Karpas-422 (cell line): Measurements from ENCODE around the gene MEGF9. TPM values are rescaled to one million over a fixed set of nuclear protein-coding genes. Genes with fewer than 3 reads are reported as not detected.

ENCODE experiments used
- DNase-seq: peaks from one replicate; pipeline ENCODE4 v3.0.0-alpha.2; 2015
- H2AFZ ChIP-seq: fragments of 200-600 bp; sonication (generic); 2 replicates; pipeline ENCODE4 v1.6.1; 2014; ENCODE audit warnings: antibody characterized with exemption, low read length, mixed read lengths
- H3K27ac ChIP-seq: fragments of 200-600 bp; sonication (generic); 2 replicates; pipeline ENCODE4 v1.5.1; 2014; ENCODE audit warnings: mild to moderate bottlenecking, low read length, moderate library complexity
- H3K27me3 ChIP-seq: fragments of 200-600 bp; sonication (generic); 2 replicates; pipeline ENCODE4 v1.6.1; 2014; ENCODE audit warnings: low read length, mixed read lengths
- H3K36me3 ChIP-seq: fragments of 200-600 bp; sonication (generic); 2 replicates; pipeline ENCODE4 v1.6.1; 2014; ENCODE audit warnings: low read length, mixed read lengths; ENCODE audit not compliant: insufficient read depth
- H3K4me1 ChIP-seq: fragments of 200-600 bp; sonication (generic); 2 replicates; pipeline ENCODE4 v1.6.1; 2014; ENCODE audit warnings: mild to moderate bottlenecking, low read length, mixed read lengths
- H3K4me2 ChIP-seq: fragments of 200-600 bp; sonication (generic); 2 replicates; pipeline ENCODE4 v1.6.1; 2014; ENCODE audit warnings: low read length, low read depth, mild to moderate bottlenecking; ENCODE audit not compliant: poor library complexity, severe bottlenecking
- H3K4me3 ChIP-seq: fragments of 200-600 bp; sonication (generic); 2 replicates; pipeline ENCODE4 v1.5.1; 2014; ENCODE audit warnings: mild to moderate bottlenecking, antibody characterized with exemption, low read length, mixed read lengths
- H3K79me2 ChIP-seq: fragments of 200-600 bp; sonication (generic); 2 replicates; pipeline ENCODE4 v1.6.1; 2014; ENCODE audit warnings: mild to moderate bottlenecking, low read length, mixed read lengths
- H3K9ac ChIP-seq: fragments of 200-600 bp; sonication (generic); 2 replicates; pipeline ENCODE4 v1.6.0; 2014; ENCODE audit warnings: low read length
- H3K9me2 ChIP-seq: fragments of 200-600 bp; sonication (generic), shearing (Covaris generic); replicated peaks from 2 replicates; pipeline ENCODE4 v1.6.0; 2014; ENCODE audit warnings: mild to moderate bottlenecking, low read length, moderate library complexity; ENCODE audit not compliant: insufficient read depth
- H3K9me3 ChIP-seq: fragments of 300-700, 200-600 bp; sonication (generic); 2 replicates; pipeline ENCODE4 v1.6.1; 2014; ENCODE audit warnings: low read length, mixed read lengths
- H4K20me1 ChIP-seq: fragments of 200-600 bp; sonication (generic); 2 replicates; pipeline ENCODE4 v1.6.1; 2014; ENCODE audit warnings: mild to moderate bottlenecking, antibody characterized with exemption, low read length, low read depth; ENCODE audit not compliant: insufficient read depth
- total RNA-seq: library from RNA; depleted of rRNA; stranded (reverse); fragments of >200 nt; shearing (Covaris generic); gene quantifications from 2 replicates; pipeline ENCODE4 v1.2.3, GENCODE V29; 2014; ENCODE audit warnings: low replicate concordance

MEGF9 gene
- total RNA-seq, 1 experiment from 2014 or later: 86.6 TPM

- DNase-seq: no peak
- H3K9me2 ChIP-seq: no peaks in the 10 kb centered on the region
- no peak overlapping the region for H2AFZ ChIP-seq
- no peak overlapping the region for H3K4me3 ChIP-seq
- H3K79me2 ChIP-seq: peaks cover 98% of the 10 kb centered on the region
- peaks cover 37% of the 10 kb centered on the region for H3K4me1 ChIP-seq
- no peak overlapping the region for H3K27ac ChIP-seq
- H3K4me2 ChIP-seq: no peak overlapping the region
- peaks cover 31% of the 10 kb centered on the region for H4K20me1 ChIP-seq
- H3K9me3 ChIP-seq: no peaks in the 10 kb centered on the region
- no peaks in the 10 kb centered on the region for H3K27me3 ChIP-seq
- H3K36me3 ChIP-seq: peaks cover 71% of the 10 kb centered on the region
- H3K9ac ChIP-seq: no peak overlapping the region
Measured at GRCh38 chr9:120659676-120660075, 54.6 kb downstream of the MEGF9 start.

- Histone ChIP-seq H4K20me1 (peaks cover 29% of the 10 kb centered on the region), H2AFZ (no peak overlapping the region), H3K4me2 (no peak overlapping the region), H3K4me3 (no peak overlapping the region), H3K9me2 (no peaks in the 10 kb centered on the region), H3K4me1 (peaks cover 33% of the 10 kb centered on the region), H3K9ac (no peak overlapping the region), H3K36me3 (peaks cover 73% of the 10 kb centered on the region), H3K79me2 (peaks cover 98% of the 10 kb centered on the region), H3K27ac (no peak overlapping the region), H3K9me3 (no peaks in the 10 kb centered on the region), H3K27me3 (no peaks in the 10 kb centered on the region)
- no peak for DNase-seq
Measured at GRCh38 chr9:120659209-120659608, 55.1 kb downstream of the MEGF9 start.

- peaks cover 91% of the 10 kb centered on the region for H3K79me2 ChIP-seq
- DNase-seq: no peak
- H3K4me1 ChIP-seq: peaks cover 14% of the 10 kb centered on the region; the same call in 1 of the 2 replicates
- H3K36me3 ChIP-seq: peaks cover 55% of the 10 kb centered on the region
- H3K4me3 ChIP-seq: no peak overlapping the region
- H3K9me2 ChIP-seq: no peaks in the 10 kb centered on the region
- H3K4me2 ChIP-seq: no peak overlapping the region
- no peaks in the 10 kb centered on the region for H3K27me3 ChIP-seq
- no peak overlapping the region for H3K27ac ChIP-seq
- no peak overlapping the region for H3K9ac ChIP-seq
- no peaks in the 10 kb centered on the region for H3K9me3 ChIP-seq
- H4K20me1 ChIP-seq: 0 out of 2 replicates have a peak, but pooled peaks cover 9% of the 10 kb centered on the region
- no peak overlapping the region for H2AFZ ChIP-seq
Measured at GRCh38 chr9:120655005-120655622, 59.2 kb downstream of the MEGF9 start.

DNA sequence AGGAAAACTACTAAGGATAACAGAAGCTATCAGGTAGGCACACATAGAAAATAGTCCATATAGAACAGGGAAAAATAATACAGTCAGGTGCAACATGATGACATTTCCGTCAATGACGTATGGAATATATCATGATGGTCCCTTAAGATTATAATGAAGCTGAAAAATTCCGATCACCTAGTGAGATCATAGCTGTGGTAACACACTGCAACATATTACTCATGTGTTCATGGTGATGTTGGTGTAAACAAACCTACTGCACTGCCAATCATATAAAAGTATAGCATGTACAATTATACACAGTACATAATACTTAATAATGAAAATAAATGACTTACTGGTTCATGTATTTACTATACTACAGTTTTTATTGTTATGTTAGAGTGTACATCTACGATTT lies 60.0 kb downstream of the MEGF9 start:
- peaks cover 91% of the 10 kb centered on the region for H3K79me2 ChIP-seq
- H3K36me3 ChIP-seq: peaks cover 57% of the 10 kb centered on the region
- H4K20me1 ChIP-seq: 0 out of 2 replicates have a peak, but pooled peaks cover 9% of the 10 kb centered on the region
- no peaks in the 10 kb centered on the region for H3K9me3 ChIP-seq
- no peaks in the 10 kb centered on the region for H3K27me3 ChIP-seq
- no peak overlapping the region for H3K4me3 ChIP-seq
- peaks cover 14% of the 10 kb centered on the region; the same call in 1 of the 2 replicates for H3K4me1 ChIP-seq
- no peak for DNase-seq
- no peak overlapping the region for H3K4me2 ChIP-seq
- no peak overlapping the region for H3K9ac ChIP-seq
- H2AFZ ChIP-seq: no peak overlapping the region
- H3K9me2 ChIP-seq: no peaks in the 10 kb centered on the region
- no peak overlapping the region for H3K27ac ChIP-seq

DNA sequence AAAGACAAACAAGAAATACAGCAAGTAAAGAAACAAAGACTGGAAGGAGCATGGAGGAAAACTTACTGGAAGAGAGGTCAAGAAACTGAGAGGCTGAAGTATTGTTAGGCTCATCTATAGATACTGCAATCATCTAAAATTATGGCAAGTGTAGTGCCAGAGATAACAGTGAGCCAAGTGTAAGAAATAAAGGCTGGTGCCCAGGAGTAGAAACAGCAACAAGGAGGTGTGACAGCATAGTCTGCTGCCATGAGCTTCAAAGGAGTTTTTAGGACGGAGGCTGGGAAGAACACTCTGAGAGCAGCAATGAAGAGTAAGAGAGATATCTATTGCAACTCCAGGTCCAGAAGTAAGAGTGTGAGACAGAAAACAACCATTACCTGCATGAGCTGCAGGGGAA lies 60.5 kb downstream of the MEGF9 start:
- Histone ChIP-seq H2AFZ (no peak overlapping the region), H3K4me3 (no peak overlapping the region), H3K79me2 (peaks cover 92% of the 10 kb centered on the region), H3K36me3 (peaks cover 60% of the 10 kb centered on the region), H3K9me2 (no peaks in the 10 kb centered on the region), H3K4me1 (peaks cover 15% of the 10 kb centered on the region; the same call in 1 of the 2 replicates), H3K27me3 (no peaks in the 10 kb centered on the region), H3K9ac (no peak overlapping the region), H4K20me1 (peaks cover 10% of the 10 kb centered on the region; the same call in 1 of the 2 replicates), H3K27ac (no peak overlapping the region), H3K9me3 (no peaks in the 10 kb centered on the region), H3K4me2 (no peak overlapping the region)
- no peak for DNase-seq

- Histone ChIP-seq H3K9ac (no peak overlapping the region), H3K36me3 (peaks cover 63% of the 10 kb centered on the region), H3K27me3 (no peaks in the 10 kb centered on the region), H3K9me3 (no peaks in the 10 kb centered on the region), H2AFZ (no peak overlapping the region), H3K27ac (no peak overlapping the region), H4K20me1 (peaks cover 17% of the 10 kb centered on the region; the same call in 1 of the 2 replicates), H3K9me2 (no peaks in the 10 kb centered on the region), H3K4me1 (peaks cover 21% of the 10 kb centered on the region), H3K4me2 (no peak overlapping the region), H3K4me3 (no peak overlapping the region), H3K79me2 (peaks cover 92% of the 10 kb centered on the region)
- DNase-seq: no peak
Measured at GRCh38 chr9:120652934-120653333, 61.3 kb downstream of the MEGF9 start.

DNA sequence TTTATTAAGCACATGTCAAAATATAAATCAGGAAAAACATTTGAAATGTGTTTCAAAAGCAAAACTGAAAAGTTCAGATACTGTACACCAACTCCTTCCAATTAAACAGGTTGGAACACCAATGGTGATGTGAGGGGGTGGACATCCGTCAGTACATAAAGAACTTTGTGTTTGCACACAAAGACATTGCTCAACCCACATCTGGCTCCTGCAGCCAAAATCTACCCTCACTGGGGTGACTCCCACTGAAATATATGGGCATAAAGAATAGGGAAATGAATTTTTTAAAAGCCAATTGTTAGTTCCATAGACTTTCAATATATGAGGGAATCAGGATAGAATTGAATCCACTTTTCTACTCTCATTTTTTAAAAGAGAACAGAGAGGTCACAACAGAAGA lies 63.9 kb downstream of the MEGF9 start:
- Histone ChIP-seq H3K79me2 (peaks cover 91% of the 10 kb centered on the region), H3K9ac (no peak overlapping the region), H3K27ac (no peak overlapping the region), H3K4me2 (no peak overlapping the region), H3K36me3 (peaks cover 66% of the 10 kb centered on the region), H4K20me1 (peaks cover 13% of the 10 kb centered on the region; the same call in 1 of the 2 replicates), H2AFZ (no peak overlapping the region), H3K9me3 (no peaks in the 10 kb centered on the region), H3K27me3 (no peaks in the 10 kb centered on the region), H3K9me2 (no peaks in the 10 kb centered on the region), H3K4me3 (no peak overlapping the region), H3K4me1 (peaks cover 29% of the 10 kb centered on the region)
- no peak for DNase-seq

DNA sequence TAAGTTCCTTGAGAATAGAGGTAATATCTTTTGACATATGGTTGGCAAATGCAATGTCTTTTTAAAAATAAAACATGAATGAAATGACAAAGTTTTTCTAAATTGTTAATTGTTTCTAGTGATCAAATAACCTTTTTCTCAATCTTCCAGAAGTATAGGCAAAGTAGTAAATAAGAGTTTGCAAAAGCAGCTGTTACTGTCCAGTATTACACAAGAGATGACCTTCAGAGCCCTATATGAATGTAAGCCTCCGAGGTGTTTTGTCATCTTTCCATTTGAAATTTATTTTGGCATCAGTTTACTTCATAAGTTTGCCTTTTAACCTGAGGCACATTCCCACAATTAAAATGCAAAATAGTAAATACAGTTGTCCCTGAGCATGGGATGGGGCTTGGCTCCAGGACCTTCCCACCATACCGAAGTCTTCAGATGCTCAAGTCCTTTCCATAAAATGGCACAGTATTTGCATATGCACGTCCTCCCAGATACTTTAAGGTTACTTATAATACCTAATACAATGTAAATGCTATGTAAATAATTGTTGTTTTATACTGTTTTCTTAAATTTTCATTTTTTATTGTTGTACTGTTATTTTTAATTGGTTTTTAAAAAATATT lies 65.6 kb downstream of the MEGF9 start:
- Histone ChIP-seq H3K9me3 (no peaks in the 10 kb centered on the region), H3K9ac (no peak overlapping the region), H3K27ac (peak overlapping the region; percentile 16; the same call in 1 of the 2 replicates), H3K79me2 (peaks cover 91% of the 10 kb centered on the region), H3K9me2 (no peaks in the 10 kb centered on the region), H4K20me1 (peaks cover 8% of the 10 kb centered on the region; the same call in 1 of the 2 replicates), H3K4me2 (no peak overlapping the region), H3K4me3 (no peak overlapping the region), H3K4me1 (peaks cover 23% of the 10 kb centered on the region), H3K36me3 (peaks cover 72% of the 10 kb centered on the region), H2AFZ (no peak overlapping the region), H3K27me3 (no peaks in the 10 kb centered on the region)
- no peak for DNase-seq
